GM12873 (cell line): ENCODE data around the gene RBM5.

Experiments used
- CTCF ChIP-seq: IDR thresholded peaks from 2 replicates; pipeline ENCODE4 v1.5.1; 2012; ENCODE audit warnings: low read depth, mild to moderate bottlenecking, moderate library complexity, low read length, control low read depth; ENCODE audit not compliant: insufficient read depth; ENCODE audit errors: missing control alignments

The RBM5 gene

DNA sequence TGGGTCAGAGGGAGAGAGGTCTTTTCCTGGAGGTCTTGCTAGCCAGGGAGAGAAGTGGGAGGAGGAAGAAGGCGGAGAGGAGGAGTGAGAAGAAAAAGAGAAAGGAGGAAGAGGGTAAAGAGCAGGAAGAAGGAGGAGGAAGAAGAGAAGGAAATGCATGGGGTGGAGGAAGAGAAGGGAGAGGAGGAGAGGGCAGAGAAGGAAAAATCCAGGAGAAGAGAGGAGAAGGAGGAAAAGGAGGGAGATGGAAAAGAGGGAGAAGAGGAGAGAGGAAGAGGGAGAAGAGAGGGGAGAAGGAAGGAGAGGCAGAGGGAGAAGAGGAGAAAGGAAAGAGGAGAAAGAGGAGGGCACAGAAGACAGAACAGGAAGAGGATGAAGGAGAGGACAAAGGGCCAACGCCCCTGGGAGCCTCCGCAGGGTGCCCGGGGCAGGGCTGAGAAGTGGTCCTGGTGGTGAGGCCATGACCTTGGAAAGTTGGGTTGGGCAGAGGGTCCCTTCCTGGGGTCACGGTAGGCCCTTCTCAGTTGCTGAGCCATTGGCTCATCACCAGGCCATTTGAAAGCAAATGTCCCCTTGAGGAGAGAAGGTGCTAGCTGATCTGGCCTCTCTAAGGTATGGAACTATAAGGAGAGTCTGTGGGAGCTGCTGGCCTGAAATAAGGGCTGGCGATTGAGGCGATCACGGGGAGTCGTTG is 65.2 kb downstream of the RBM5 start:
- no peak for TF ChIP-seq CTCF

- peak; percentile 32 for TF ChIP-seq CTCF
These were observed 65.7 kb downstream of the RBM5 start for GRCh38 chr3:50154476-50154839.

DNA sequence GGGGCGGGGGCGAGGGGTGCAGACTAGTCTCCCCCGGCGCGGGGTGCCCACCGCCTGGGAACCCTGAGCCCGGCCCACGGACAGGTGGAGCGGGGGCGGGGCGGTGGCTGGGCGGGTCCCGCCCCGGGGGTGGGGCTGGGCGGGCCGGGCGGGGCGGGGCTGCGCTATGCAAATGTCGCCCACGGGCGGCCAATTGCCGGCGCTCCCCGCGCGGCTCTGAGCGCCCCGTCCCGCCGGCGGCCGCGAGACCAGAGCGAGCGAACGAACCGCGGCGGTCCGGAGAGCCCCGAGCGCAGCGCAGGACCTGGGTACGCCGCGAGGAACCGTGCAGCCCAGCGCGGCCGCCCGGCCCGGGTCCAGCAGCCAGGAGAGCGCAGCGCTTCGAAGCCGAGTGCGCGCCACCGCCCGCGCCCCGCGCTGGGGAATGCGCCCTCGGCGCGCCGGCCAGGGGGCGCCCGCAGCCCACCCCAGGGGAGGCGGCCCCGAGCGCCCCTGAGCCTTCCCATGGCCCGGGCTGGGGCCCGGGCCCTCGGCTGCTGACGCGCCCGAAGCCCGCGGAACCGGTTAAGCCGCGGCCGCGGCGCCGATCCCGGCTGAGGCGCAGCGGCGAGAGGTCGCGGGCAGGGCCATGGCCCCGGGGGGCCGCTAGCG is 66.2 kb downstream of the RBM5 start, which contains the start of gene SEMA3F:
TSS of gene SEMA3F (plus strand) at position 485 of the 651 bp plus-strand sequence. CDS start 4,299 bp downstream, outside the sequence.
- no peak for TF ChIP-seq CTCF

GRCh38 chr3:50155491-50155878 is 66.8 kb downstream of the RBM5 start:
- no peak for TF ChIP-seq CTCF

DNA sequence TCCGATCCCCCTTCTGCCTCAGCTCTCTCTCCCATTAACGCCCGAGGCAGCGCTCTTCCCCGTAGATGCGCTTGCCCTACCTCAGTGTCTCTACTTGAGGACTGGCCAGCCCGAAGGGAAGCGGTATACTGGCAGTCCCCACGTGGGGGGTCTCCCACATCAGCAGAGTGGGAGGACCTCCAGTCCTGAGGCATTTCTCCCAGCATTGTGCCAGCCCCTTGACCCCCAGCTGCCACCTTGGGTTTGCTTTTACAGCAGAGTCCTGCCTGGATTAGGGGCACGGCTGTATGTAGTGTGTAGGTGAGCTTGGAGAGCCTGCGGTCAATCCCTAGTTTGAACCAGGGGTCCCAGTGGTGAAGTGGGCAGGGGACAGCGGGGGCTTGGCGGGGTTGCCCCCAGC is 67.2 kb downstream of the RBM5 start:
- TF ChIP-seq CTCF = no peak

DNA sequence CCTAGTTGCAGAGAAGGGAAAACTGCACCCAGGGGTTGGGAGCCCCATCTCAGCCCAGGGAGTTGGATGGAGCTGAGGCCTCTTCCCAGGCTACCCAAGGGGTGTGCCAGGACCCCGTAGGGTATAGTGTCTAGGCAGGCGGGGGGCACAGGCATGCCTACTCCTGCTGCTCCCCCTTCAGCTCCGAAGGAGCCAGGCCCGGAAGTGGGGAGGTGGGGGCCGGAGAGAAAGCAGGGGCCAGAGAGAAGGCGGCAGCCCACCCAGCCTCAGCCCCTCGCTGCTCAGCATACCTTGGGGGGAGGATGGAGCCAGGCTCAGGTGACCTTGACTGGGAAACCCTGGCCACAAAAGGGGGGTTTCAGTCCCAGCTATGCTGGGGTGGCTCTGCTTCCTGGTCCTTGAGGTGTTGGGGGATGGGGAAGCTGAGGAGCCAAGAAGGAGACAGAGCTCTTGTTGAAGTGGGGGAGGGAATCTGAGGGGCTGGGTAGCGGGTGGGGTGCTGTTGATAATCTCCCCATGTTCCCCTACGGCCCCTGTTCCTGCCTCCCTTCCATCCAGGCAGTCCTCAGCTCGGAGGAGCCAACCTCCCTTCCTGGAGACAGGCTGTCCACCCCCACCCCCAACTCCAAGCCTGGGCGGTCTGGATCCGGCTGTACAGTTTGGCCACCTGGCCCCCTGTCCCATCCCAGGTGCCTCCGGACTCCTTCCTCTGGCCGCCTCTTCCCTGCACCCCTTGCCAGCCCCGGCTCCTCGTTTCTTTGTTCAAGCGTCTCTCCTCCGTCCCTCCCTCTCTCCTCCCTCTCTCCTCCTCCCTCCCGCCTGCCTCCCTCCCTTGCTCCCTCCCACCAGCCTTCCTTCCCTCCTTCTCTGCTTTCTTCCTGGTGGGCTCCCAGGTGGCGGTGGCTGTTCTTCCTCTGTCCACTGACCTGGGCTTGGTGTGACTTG is 68.1 kb downstream of the RBM5 start:
- TF ChIP-seq CTCF = no peak
